HG03520 (cell line): Measurements from ENCODE around the gene SEPTIN8.

Experiments used
- ATAC-seq: cut with Tn5 transposase; IDR thresholded peaks from one replicate; pipeline ENCODE4 v1.9.1; 2021; ENCODE audit warnings: mild to moderate bottlenecking, moderate library complexity; ENCODE audit not compliant: unreplicated experiment

Gene SEPTIN8

GRCh38 chr5:132751971-132752580, 25.0 kb downstream of the SEPTIN8 start:
- no peak for ATAC-seq

- ATAC-seq: peak; percentile 30
Measured at GRCh38 chr5:132751444-132751843, 25.6 kb downstream of the SEPTIN8 start.

GRCh38 chr5:132750471-132751230, 26.4 kb downstream of the SEPTIN8 start:
- ATAC-seq: no peak

GRCh38 chr5:132749506-132749905, 27.5 kb downstream of the SEPTIN8 start:
- ATAC-seq: no peak

- ATAC-seq: no peak
Measured at GRCh38 chr5:132748522-132749000, 28.5 kb downstream of the SEPTIN8 start.

GRCh38 chr5:132747616-132748440, 29.2 kb downstream of the SEPTIN8 start:
- ATAC-seq: no peak

- no peak for ATAC-seq
Measured at GRCh38 chr5:132746954-132747615, 30.0 kb downstream of the SEPTIN8 start, which contains the start of gene CCNI2. Gene CCNI2 (plus strand): TSS chr5:132747426. CDS start chr5:132747496, 70 bp downstream.

- ATAC-seq: no peak
Measured at GRCh38 chr5:132746592-132746953, 30.5 kb downstream of the SEPTIN8 start.

- no peak for ATAC-seq
Measured at GRCh38 chr5:132744659-132745058, 32.4 kb downstream of the SEPTIN8 start.

GRCh38 chr5:132742626-132743025, 34.4 kb downstream of the SEPTIN8 start:
- no peak for ATAC-seq

- ATAC-seq: no peak
Measured at GRCh38 chr5:132742158-132742557, 34.9 kb downstream of the SEPTIN8 start.

- ATAC-seq: no peak
Measured at GRCh38 chr5:132739232-132739631, 37.8 kb downstream of the SEPTIN8 start.

- ATAC-seq: no peak
Measured at GRCh38 chr5:132737982-132738681, 38.9 kb downstream of the SEPTIN8 start.

- ATAC-seq: peak; percentile 78
Measured at GRCh38 chr5:132736853-132737833, 39.9 kb downstream of the SEPTIN8 start, which contains the start of gene KIF3A. Gene KIF3A (minus strand): TSS chr5:132737546. CDS start chr5:132737419, 127 bp downstream.

GRCh38 chr5:132734687-132735086, 42.4 kb downstream of the SEPTIN8 start:
- no peak for ATAC-seq

- ATAC-seq: no peak
Measured at GRCh38 chr5:132733499-132734148, 43.4 kb downstream of the SEPTIN8 start.

GRCh38 chr5:132729896-132730295, 47.1 kb downstream of the SEPTIN8 start:
- no peak for ATAC-seq

- ATAC-seq: no peak
Measured at GRCh38 chr5:132725745-132726144, 51.3 kb downstream of the SEPTIN8 start.
